DMS 273 treated with DMSO at 0.1 percent for 48 hours (cell line): ENCODE measurements around the gene RECQL.
"Not testable (repeated sequence)": the region's sequence is repeated elsewhere in the genome, so short reads cannot be mapped to it uniquely, and the experiment has no call there.

Source experiments
- DNase-seq: peaks from one replicate; lab custom pipeline; 2025; lab: John Stamatoyannopoulos, UW

Gene RECQL

DNA sequence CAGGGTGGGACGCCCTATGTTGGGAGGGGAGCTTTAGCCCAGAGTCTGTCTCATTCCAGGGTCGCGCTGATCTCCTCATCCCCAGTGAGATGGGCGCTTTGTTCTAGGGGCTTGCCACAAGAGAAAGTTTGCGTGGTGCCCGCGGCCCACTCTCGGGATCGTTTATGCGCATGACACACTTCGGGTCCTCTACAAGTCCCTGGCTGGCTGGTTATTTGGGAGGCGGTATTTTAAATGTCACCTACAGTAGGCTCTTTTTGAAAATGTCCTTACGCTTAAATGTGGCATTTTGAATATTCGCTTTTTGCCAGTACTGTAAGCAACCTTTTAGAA lies 695 bp upstream of the RECQL start:
- DNase-seq: no peak

DNA sequence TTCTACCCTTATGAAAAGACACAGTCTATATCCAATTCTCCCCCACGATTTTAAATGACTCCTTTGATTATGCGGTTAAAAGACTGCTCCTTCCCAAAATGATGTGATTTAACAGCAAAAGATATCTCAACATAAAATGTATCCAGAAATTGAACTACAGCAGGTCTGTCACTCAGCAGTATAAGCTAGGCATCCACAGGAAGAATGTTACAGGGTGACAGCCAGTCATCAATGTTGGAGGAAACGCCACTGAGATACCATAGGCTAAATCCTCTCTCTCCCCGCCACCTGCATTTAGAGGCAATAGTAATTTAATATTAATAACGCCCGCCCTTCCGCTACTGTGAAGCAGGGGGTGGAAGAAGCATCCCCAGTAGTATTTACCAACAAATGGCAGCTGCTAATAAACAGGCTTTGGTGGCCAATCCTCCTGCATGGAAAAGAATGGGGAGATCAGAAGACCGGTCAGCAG lies 613 bp downstream of the RECQL start:
- no peak for DNase-seq

DNA sequence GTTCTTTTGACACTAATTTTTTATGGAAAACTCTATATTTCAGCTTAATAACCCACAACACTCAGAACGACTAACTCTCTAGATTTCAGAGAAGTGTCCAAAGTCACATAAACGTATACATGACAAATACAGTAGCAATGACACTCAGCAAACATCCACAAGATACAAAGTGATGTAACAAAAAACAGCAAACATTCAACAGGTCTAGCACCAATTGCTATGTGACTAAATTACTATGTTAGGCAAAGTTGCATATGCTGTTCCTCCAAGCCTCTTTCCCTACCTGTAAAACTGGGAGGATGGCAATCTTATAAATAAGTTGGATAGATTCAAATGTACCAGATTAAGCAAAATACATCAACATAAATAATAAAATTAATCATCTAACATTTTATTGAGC lies 1.7 kb downstream of the RECQL start:
- DNase-seq: no peak

DNA sequence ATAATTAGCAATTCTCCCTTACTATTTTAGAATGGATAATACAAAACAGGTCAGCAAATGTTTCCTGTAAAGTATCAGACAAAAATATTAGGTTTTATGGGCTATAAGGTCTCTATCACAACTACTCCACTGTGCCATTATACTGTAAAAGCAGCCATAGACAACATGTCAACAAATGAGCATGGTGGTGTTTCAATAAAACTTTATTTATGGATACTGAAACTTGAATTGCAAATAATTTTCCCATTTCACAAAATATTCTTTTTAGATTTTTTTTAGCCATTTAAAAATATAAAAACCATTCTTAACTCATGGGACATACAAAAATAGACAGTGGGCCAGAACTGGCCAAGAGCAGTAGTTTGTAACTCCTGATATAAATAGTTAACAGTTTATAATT lies 15.4 kb downstream of the RECQL start:
- DNase-seq: no peak

DNA sequence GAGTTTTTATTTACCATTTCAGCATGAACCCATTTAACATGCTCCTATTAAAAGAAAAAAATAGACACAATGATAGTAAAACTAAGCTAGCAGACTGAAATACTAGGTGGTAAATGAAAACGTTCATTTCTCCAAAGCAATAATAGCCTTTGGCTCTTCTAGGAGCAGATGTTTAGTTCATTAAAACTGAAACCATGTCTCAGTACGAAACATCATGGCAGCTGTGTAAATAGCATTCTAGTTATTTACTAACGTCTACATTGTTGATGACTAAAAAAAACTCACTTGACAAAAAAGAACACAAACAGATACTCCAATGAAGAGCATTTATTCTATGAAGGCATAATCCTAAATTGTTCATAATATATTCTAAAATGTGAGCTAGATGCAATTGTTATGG lies 17.9 kb downstream of the RECQL start:
- DNase-seq: no peak

DNA sequence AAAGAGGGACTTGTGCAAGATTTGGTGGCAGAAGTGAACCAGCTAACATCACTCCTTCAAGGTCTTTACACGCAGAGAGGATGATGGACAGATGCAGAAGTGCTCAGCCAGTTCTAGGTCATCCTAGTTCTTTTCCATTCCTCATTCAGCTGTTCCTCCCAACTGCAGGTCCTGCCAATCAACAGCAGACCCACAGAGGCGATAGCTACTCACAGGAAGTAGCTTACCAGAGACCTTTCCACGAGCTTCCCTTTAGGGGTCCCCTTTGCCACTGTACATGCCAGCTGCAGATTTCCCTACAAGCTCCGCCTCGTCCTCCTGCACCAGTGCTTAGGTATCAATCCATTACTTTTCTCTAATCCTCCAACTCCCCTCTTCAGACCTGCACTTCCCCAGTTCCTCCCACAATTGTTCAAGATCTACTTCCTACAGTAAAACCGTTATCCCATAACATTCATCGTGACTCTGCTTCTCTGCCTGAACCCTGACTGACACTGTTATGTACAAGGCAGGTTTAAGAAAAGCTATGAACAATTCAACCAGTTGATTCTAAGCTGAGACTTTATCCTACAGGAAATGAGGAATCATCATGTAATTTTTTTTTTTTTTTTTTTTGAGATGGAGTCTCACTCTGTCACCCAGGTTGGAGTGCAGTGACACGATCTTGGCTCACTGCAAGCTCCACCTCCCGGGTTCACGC lies 22.5 kb downstream of the RECQL start:
- no peak for DNase-seq

DNA sequence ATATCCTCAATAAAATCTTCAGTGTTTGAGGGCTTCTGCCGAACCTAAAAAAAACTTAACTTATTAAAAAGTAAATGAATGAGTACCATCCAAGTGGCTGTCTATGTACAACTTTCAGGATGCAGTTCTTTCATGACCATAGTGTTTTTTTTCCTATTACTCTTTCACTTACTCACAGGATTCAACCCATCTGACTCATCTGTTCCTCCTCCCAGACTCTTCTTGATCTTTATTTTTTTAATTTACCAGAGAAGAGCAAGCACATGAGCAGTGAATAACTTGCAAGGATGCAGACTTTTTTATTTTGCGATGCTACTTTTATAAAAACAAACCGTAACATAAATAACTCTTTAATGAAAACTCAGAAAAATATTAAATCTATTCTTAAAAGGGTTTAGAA lies 24.5 kb downstream of the RECQL start:
- no peak for DNase-seq

DNA sequence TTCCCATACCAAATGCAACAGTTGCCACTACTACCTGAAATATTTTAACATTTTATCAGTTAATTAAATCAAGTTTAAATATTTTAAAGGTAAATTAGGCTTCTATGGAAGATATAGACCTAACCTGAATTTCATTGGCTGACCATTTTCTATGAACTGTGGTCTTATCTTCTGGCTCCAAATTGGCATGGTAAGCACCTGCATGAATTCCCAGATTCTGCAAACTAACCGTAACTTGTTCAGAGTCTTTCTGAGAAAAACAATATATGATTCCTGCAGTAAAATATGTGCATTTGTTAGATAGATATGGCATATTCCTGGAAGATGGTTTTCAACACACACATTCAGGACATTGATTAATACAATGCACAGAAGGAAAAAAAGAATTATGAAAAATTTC lies 25.9 kb downstream of the RECQL start:
- DNase-seq: no peak

DNA sequence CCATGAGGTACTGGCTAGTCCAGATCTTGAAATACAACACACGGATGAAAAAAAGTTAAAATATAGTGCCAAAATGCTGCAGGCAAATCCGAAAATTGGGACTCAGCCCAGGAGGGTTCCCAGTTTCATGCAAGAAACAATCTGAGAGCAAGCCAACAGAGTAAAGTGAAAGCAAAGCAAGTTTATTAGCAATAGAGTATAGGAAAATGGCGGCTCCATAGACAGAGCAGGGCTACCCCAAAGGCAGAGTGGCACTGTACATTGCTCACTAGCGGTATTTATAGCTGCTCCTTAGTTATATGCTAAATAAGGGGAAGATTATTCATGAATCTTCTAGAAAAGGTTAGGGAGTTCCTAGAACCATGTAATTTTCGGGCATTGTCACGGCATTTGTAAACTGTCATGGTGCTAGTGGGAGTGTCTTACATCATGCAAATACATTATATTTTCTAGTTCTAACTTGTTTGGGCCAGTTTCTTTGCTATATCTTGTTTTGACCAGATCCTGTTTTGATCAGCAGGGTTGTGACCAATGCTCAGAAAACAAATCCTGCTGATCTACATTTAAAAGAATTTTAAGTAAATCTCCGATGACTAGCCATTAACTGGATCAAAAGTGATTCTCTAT lies 29.1 kb downstream of the RECQL start:
- no peak for DNase-seq

DNA sequence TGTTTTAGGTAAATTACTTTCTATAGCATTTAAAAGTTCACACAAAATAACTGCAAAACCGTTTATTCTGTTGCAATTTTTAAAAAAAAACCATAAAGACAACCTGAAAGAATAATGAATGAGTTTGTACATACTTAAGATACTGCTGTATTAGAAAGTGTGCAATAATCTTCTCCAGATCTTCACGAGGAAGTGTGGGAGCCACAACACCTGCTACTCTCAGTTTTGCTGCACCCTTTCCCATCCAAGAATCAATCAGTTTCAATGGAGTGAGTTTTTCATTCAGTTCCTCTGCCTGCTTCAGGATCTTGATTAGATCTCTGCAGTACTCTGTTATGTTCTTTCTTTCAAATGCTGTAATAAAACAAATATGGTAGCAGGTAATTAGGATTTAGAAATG lies 30.1 kb downstream of the RECQL start:
- no peak for DNase-seq

DNA sequence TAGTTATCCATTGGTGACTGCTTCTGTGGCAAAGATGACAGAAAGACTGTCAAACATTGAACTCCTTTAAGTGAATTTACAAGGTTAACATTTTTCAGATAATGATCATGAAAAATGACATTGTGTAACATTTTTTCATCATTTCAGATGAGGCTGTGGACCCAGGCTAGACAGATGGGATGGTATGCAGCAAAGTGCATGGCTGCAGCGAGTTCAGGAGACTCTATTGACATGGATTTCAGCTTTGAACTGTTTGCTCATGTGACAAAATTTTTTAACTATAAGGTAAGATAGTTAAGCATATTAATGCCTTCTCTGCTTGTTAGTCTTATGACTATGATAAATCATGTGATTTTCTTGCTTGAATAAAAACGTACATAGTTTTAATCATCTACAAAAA lies 34.1 kb downstream of the RECQL start:
- not testable (repeated sequence) for DNase-seq

DNA sequence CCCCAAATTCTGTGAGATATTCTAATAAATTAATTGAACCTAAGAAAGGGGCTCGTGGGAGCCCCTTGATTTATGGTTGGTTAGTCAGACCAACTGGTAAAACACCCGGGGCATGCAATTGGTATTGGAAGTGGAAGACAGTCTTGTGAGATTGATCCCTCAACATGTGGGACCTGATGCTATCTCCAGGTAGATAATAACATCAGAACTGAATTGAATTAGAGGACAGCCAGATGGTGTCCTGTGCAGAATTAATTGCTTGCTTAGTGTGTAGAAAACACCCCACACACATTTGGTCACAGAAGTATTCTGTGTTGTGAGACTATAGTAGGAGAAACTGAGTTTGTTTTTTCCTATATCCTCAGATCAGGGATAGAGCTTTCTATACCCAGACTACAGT lies 42.0 kb downstream of the RECQL start:
- no peak for DNase-seq

DNA sequence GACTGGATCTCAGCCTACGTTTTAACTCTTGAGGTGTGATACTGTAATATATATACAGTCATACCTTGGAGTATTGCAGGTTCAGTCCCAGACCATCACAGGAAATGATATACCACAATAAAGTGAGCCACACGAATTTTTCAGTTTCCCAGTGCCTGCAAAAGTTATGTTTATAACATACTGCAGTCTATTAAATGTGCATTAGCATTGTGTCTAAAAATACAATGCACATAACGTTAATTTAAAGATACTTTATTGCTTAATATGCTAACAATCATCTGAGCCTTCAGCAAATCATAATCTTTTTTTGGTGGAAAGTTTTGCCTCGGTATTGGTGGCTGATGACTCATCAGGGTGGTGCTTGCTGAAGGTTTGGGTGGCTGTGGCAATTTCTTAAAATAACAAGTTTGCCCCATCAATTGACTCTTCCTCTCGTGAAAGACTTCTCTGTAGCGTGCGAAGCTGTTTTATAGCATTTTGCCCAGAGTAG lies 45.1 kb downstream of the RECQL start:
- DNase-seq: no peak

DNA sequence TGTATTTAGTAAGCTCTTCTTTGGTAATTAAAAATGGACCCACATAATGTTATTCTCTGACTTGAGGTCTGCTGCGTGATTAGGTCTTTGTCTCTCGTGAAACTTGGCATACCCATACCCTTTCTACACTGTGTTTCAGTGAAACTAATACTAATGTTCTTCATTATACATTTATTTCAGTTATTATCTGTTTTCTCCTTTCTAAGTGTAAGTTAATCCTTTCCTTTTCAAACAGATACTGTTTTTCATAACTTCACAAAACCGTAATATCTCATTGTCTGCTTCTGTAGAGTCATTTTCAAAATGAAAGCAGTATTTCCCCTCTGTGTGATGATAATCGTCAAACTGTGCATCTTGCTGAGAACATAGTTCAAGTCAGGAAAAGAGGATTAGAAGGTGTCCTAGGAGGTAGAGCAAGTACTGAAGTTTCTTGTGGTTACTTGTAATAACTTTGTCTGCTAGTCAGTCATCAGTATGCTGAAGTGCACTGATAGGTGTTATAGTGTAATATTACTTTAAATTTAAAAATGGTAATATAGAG lies 48.1 kb downstream of the RECQL start:
- no peak for DNase-seq

DNA sequence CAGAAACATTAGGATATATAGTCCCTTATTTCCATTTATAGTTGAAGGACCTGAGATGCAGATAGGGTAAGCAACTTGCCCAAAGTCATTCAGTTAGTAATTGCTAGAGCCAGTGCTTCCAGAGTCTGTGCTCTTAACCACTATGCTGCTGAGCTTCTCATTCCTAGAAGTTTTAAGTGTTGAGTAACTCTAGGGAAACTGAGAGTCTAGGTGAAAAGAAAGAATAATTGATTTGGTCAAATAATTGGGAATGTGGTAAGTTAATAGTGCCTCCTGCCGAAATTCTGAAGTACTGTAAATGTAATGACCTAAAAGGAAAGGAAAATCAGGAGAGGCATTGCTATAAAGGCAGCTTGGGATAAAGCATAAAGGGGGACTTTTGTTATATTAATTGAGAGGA lies 49.9 kb downstream of the RECQL start:
- DNase-seq: no peak

DNA sequence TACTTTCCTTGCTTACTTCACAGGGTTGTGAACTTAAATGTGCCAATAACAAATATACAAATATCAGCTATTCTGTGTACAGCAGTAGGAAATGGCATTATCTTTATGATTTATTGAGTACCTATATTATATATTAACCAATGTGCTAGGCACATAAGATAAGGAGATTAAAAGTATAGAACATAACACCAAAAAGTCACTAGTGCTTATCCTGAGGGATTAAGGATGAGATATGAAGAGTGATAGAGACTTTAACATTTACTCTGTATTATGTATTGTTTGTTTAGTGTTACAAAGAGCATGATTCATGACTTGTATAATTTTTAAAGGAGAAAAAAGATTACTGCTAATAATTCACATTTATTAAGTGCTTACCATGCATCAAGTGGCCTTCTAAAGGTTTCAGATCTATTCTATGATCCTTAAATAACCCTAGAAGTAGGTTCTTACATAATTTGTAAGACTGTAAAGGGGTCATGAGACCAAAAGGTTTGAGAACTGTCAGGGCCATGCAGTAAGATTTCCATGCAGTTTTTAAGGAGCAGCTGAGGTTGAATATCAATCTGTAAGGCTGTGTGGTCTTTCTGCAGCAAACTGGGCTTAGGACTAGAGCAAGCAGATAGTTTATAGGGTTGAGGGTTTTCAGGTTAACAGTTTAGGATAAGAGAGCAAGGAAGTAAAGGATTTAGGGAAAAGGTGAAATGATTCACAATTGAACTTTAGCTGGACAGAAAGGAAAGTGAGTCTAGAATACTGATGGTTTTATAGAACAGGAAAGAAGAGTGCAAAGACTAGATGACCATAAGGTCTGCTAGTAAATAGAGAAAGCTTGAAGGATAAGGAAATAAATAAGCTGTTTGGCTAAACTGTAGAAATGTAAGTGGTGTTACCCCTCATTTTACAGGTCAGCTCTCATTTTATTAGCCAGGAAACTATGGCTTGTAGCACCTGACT lies 57.0 kb downstream of the RECQL start:
- no peak for DNase-seq

DNA sequence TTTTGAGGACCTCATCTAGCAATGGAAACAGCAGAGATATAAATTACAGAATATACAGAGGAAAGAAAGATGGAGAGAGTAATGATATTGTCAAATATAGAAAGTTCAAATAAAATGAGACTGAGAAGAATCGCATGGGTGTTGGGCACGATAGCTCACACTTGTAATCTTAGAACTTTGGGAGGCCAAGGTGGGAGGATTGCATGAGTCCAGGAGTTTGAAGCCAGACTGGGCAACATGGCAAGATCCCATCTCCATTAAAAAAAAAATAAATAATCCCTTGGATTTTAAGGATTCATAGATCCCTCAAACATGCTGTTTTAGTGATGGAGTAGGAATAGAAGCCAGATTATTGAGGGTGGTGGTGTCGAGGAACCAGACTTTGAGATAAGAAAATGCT lies 62.1 kb downstream of the RECQL start:
- DNase-seq: no peak

DNA sequence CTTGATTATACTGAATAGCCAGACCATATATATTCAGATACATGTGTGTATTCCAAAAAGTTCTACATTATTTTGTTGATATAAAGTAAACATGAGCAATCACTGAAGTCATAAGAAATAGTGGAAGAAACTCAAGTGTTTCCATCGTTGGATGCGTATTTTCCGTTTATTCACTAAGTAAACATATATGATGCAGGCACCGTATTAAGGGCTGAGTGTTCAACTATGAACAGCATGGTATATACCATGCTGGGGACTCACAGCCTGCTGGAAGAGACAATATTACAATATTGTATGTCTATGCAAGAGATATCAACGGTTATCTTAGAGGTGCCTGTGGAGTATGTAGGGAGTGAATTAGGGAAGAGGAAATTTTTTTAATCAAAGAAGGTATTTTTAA lies 62.8 kb downstream of the RECQL start:
- no peak for DNase-seq

DNA sequence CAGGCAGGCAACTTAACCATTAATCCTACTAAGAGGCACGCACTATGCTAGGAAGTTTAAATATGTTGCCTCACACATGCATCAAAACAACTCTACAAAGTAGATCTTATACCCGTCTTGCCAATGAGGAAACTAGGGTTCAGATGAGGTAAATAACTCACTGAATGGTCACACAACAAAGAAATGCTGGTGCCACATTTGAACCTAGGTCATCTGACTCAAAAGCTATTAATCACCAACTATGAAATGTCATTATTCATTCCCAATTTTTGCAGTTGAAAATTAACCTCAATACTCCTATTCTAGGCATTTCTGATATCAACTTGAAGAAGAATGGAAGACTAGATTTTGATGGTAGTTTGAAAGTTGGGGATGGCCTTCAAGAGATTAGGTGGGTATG lies 66.7 kb downstream of the RECQL start:
- no peak for DNase-seq

DNA sequence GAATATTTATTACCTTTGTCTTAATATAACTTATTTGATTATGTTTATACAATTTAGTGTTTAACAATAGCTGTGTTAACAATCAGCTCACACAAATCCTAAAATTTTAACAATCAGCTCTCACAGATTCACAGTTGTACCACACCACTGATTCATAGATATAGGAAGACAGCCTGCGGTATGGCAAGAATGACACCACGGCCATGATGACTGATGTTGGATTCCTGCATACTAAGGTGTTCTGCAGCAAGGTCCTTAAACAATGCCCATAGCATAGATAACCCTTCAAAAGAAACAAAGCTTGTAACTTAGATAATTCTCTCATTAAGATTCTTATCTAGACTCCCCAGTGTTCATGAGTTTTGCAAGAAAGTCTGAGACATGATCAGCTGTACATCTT lies 67.9 kb downstream of the RECQL start:
- no peak for DNase-seq

DNA sequence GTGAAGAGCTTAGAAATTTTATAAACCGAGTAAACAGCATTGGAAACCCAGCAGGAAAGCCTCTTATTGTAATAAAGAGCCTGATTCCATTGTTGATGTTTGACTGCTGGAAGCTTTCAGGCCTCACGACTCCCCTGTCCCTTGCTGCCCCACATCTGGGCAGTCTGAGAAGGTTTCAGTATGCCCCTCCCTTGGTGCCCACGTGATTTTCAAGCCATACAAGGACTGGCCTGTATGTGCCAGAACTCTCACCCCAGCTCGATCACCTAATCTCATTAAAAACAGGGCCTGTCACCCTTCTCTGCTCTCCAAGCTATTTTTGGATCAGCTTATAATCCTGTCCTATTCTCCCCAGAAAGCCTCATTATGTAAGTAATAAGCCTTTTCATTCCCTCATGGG lies 71.4 kb downstream of the RECQL start:
- DNase-seq: no peak

DNA sequence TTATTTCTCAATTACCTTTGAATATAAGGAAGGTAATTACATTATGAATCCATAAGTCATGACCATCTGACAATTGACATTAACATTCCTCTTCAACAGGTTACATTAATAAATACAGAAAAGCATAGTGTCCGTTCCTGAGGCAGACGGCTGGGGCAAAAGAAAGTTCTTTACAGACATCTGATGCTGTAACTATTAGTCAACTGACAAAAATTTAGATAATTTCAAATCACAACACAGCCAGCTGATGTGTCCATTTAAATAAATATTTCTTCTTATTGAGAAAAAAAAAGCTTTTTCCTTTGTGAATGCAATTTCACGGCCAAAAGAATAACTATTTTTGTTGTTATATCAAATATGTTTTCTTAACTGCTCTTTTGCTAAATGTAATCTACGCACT lies 73.2 kb downstream of the RECQL start:
- no peak for DNase-seq
